ENCODE data around the gene LGI1.

Gene LGI1

GRCh38 chr10:93752761-93753160 lies 5.0 kb upstream of the LGI1 start:
- Histone ChIP-seq H3K36me3 (ENCODE audit: control insufficient read depth, low read length) (no peaks in the 10 kb centered on the region), H3K4me1 (ENCODE audit: control insufficient read depth, low read length) (no peaks in the 10 kb centered on the region), H3K27me3 (ENCODE audit: control insufficient read depth, low read length) (peaks cover 7% of the 10 kb centered on the region; the same call in 1 of the 2 replicates), H3F3A (ENCODE audit: control insufficient read depth, insufficient read depth) (no peaks in the 10 kb centered on the region), H3K4me2 (ENCODE audit: low read length) (no peak overlapping the region), H3K9me3 (ENCODE audit: control insufficient read depth, insufficient read depth, low read length) (no peaks in the 10 kb centered on the region), H3K9me2 (replicated peaks; ENCODE audit: control insufficient read depth, low read length) (no peaks in the 10 kb centered on the region), H3K27ac (ENCODE audit: low read depth, low read length) (no peak overlapping the region), H3K79me2 (ENCODE audit: control insufficient read depth, low read length) (no peaks in the 10 kb centered on the region), H3K4me3 (ENCODE audit: low read length) (no peak overlapping the region), H4K20me1 (ENCODE audit: control insufficient read depth, insufficient read depth, low read depth, low read length) (no peaks in the 10 kb centered on the region)
- TF ChIP-seq EZH2phosphoT487 (IDR thresholded peaks at IDR 0.05; ENCODE audit: borderline replicate concordance, low read length) (no peak), CTCF (IDR thresholded peaks at IDR 0.05; ENCODE audit: low read depth, low read length, poor library complexity, severe bottlenecking) (no peak)

- H3K9me2 ChIP-seq (replicated peaks; ENCODE audit: control insufficient read depth, low read length): no peaks in the 10 kb centered on the region
- peaks cover 16% of the 10 kb centered on the region for H3K27me3 ChIP-seq (ENCODE audit: control insufficient read depth, low read length)
- H3K27ac ChIP-seq (ENCODE audit: low read depth, low read length): no peak overlapping the region
- no peak overlapping the region for H3K4me3 ChIP-seq (ENCODE audit: low read length)
- H3K9me3 ChIP-seq (ENCODE audit: control insufficient read depth, insufficient read depth, low read length): no peaks in the 10 kb centered on the region
- no peaks in the 10 kb centered on the region for H4K20me1 ChIP-seq (ENCODE audit: control insufficient read depth, insufficient read depth, low read depth, low read length)
- H3K4me2 ChIP-seq (ENCODE audit: low read length): no peak overlapping the region
- H3K36me3 ChIP-seq (ENCODE audit: control insufficient read depth, low read length): no peaks in the 10 kb centered on the region
- no peak for TF ChIP-seq EZH2phosphoT487 (IDR thresholded peaks at IDR 0.05; ENCODE audit: borderline replicate concordance, low read length)
- no peak for TF ChIP-seq CTCF (IDR thresholded peaks at IDR 0.05; ENCODE audit: low read depth, low read length, poor library complexity, severe bottlenecking)
- no peaks in the 10 kb centered on the region for H3F3A ChIP-seq (ENCODE audit: control insufficient read depth, insufficient read depth)
- H3K79me2 ChIP-seq (ENCODE audit: control insufficient read depth, low read length): no peaks in the 10 kb centered on the region
- no peaks in the 10 kb centered on the region for H3K4me1 ChIP-seq (ENCODE audit: control insufficient read depth, low read length)
Measured at GRCh38 chr10:93753621-93754250, 4.0 kb upstream of the LGI1 start.

- peaks cover 17% of the 10 kb centered on the region for H3K27me3 ChIP-seq (ENCODE audit: control insufficient read depth, low read length)
- TF ChIP-seq EZH2phosphoT487 (IDR thresholded peaks at IDR 0.05; ENCODE audit: borderline replicate concordance, low read length) (no peak), CTCF (IDR thresholded peaks at IDR 0.05; ENCODE audit: low read depth, low read length, poor library complexity, severe bottlenecking) (no peak)
- H3K4me1 ChIP-seq (ENCODE audit: control insufficient read depth, low read length): no peaks in the 10 kb centered on the region
- H3K9me3 ChIP-seq (ENCODE audit: control insufficient read depth, insufficient read depth, low read length): no peaks in the 10 kb centered on the region
- H3K79me2 ChIP-seq (ENCODE audit: control insufficient read depth, low read length): no peaks in the 10 kb centered on the region
- no peaks in the 10 kb centered on the region for H3F3A ChIP-seq (ENCODE audit: control insufficient read depth, insufficient read depth)
- no peak overlapping the region for H3K4me2 ChIP-seq (ENCODE audit: low read length)
- no peaks in the 10 kb centered on the region for H4K20me1 ChIP-seq (ENCODE audit: control insufficient read depth, insufficient read depth, low read depth, low read length)
- no peaks in the 10 kb centered on the region for H3K36me3 ChIP-seq (ENCODE audit: control insufficient read depth, low read length)
- H3K27ac ChIP-seq (ENCODE audit: low read depth, low read length): no peak overlapping the region
- no peak overlapping the region for H3K4me3 ChIP-seq (ENCODE audit: low read length)
- no peaks in the 10 kb centered on the region for H3K9me2 ChIP-seq (replicated peaks; ENCODE audit: control insufficient read depth, low read length)
Measured at GRCh38 chr10:93754761-93755160, 3.0 kb upstream of the LGI1 start.

All from DOHH2 (cell line).